HG02642 (cell line): Measurements from ENCODE around the gene TSPAN16.
"Not testable (repeated sequence)": the region's sequence is repeated elsewhere in the genome, so short reads cannot be mapped to it uniquely, and the experiment has no call there.

Source experiments
- ATAC-seq: cut with Tn5 transposase; IDR thresholded peaks from one replicate; pipeline ENCODE4 v1.9.1; 2021; ENCODE audit warnings: mild to moderate bottlenecking; ENCODE audit not compliant: unreplicated experiment, poor library complexity

Gene TSPAN16

GRCh38 chr19:11299946-11300810 lies 4.2 kb downstream of the TSPAN16 start:
- no peak for ATAC-seq

DNA sequence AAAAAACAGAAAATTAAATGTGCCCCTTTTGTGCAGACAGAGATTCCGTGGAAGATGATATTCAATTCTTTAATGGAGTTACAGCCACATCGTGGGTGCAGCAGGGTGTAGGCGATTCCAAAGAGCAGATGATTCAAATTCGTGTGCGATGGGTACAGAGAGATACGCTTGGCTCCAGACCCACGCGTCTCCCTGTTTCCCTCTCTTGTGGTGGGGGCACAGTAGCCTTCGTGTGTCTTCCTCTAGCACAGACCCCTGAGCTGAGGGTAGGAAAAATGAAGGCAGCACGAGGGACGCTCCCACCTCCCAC lies 4.8 kb downstream of the TSPAN16 start:
- no peak for ATAC-seq

- no peak for ATAC-seq
These were observed 9.0 kb downstream of the TSPAN16 start for GRCh38 chr19:11304936-11305335.

GRCh38 chr19:11306337-11306736 lies 10.4 kb downstream of the TSPAN16 start:
- no peak for ATAC-seq

- not testable (repeated sequence) for ATAC-seq
These were observed 24.5 kb downstream of the TSPAN16 start for GRCh38 chr19:11320278-11320995.

DNA sequence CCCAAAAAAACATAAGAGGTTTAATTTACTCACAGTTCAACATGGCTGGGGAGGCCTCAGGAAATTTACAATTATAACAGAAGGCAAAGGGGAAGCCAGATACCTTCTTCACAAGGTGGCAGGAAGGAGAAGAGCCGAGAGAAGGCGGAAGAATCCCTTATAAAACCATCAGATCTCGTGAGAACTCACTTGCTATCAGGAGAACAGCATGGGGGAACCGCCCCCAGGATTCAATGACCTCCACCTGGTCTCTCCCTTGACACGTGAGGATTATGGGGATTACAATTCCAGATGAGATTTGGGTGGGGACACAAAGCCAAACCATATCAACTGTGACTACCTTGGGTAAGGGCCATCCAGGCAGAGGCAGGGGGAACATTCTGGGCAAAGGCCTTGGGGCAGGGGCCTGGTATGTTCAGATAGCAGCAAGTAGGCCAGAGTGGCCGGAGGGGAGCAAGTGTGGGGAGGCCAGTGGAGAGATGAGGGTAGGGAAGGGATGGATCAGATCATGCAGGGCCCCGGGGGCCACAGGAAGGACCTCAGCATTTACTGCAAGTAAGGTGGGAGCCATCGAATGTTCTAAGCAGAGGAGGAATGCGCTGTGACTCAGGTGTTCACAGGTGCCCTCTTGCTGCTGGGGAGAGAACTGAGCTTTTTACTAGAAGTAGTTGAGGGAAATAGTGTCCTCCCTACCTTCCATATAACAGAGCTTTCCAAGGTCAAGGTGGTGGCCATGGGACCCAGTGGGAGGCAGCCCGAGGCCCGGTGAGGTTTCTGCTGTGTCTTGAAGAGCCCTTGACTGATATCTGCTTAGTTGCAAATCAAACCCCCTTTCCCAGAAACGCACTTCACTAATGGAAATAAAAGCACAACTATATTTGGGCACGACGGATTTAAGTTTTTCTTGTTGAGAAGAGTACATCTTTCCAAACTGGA lies 25.5 kb downstream of the TSPAN16 start:
- ATAC-seq = no peak

GRCh38 chr19:11322269-11323024 lies 26.5 kb downstream of the TSPAN16 start:
- no peak for ATAC-seq

DNA sequence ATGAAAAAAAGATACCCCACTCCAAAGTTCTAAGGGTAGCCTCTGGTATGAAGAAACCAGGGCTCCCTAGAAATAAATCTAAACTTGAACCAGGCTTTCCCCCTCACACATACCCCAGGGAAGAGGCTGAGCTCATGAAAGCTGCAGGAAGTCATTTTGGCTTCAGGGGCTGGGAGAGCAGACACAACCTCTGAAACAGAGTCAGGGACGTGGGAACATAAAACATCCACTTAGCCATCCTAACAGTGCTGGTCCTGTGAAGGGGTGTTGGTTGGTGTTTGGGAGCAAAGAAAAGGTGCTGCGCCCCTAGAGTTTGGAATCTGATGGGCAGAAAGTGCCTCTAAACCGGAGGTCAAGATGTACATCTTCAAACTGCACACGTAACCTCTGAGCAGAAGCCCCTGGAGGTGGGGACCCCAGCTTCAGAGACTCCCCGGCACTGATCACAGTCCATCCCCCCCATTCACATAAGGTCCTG lies 27.7 kb downstream of the TSPAN16 start:
- no peak for ATAC-seq

GRCh38 chr19:11324079-11324661 lies 28.2 kb downstream of the TSPAN16 start:
- ATAC-seq = no peak

- no peak for ATAC-seq
These were observed 28.9 kb downstream of the TSPAN16 start for GRCh38 chr19:11324748-11325389.

GRCh38 chr19:11325544-11325943 lies 29.6 kb downstream of the TSPAN16 start:
- ATAC-seq = no peak

- no peak for ATAC-seq
These were observed 34.2 kb downstream of the TSPAN16 start for GRCh38 chr19:11330127-11330526.

- ATAC-seq = no peak
These were observed 35.5 kb downstream of the TSPAN16 start for GRCh38 chr19:11331502-11331901.

DNA sequence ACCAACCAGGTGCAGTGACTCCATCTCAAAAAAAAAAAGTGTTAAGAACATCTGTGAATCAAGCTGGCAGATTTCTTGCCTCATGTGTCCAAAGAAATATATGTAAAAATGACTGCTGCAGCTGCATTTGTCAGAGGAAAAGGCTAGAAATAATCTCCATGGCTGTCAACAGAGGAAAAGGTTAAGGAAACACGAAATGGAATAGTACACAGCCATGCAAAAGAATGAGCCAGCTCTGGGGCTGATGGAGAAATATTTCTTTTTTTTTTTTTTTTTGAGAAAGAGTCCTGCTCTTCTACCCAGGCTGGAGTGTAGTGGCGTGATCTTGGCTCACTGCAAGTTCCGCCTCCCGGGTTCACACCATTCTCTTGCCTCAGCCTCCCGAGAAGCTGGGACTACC lies 36.9 kb downstream of the TSPAN16 start:
- ATAC-seq = no peak

- not testable (repeated sequence) for ATAC-seq
These were observed 37.9 kb downstream of the TSPAN16 start for GRCh38 chr19:11333838-11334237.

DNA sequence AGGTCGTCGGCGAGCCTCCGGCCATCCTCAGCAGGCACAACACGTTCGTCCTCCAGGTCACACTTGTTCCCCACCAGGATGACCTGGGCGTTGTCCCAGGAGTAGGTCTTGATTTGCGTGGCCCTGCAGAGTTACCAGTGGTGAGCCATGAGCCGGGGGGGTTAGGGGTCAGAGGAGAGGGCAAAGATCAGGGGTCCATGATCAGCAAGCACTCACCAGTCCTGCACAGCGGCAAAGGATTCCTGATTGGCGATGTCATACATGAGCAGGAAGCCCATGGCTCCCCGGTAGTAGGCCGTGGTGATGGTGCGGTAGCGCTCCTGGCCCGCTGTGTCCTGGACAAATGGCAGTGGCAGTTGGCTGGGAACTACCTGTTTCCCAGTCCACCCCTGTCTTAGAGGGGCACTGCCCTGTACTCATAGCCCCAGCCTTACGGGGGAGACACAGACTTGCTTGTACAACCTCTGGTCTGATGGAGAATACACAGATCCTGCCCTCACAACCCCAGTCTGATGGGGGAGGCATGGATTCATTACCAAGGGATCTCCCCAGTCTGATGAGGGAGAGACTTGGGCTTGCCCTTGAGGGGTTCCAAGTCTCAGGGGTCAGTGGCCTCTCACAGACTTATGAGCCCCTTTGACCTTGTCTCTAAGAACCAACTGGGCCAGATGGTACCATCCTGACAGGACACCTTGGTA lies 39.6 kb downstream of the TSPAN16 start:
- no peak for ATAC-seq

GRCh38 chr19:11337080-11337479 lies 41.1 kb downstream of the TSPAN16 start:
- no peak for ATAC-seq

DNA sequence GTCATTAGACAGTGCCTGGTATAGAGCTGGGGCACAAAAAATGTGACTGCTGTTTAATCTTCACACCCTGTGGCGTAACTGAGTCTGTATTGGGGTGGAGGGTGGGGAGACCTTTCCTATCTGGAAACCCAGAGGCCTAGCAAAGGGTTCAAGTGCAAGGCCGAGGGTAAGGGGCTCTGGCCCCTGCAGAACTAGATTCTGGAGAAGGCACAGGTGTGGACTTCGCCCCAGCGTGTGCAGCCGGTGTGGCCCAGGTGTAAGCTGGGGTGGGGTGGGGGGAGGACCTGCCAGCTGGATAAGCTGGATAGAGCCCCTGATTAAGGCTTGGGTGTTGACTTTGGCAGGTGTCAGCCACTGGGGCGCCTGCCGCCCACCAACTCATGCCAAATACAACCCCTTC lies 42.2 kb downstream of the TSPAN16 start:
- no peak for ATAC-seq
